H9 (cell line): ENCODE results near the gene LRMDA. TPM values are rescaled to one million over a fixed set of nuclear protein-coding genes. Genes with fewer than 3 reads are reported as not detected.

ENCODE experiments used
- DNase-seq: peaks from one replicate; pipeline ENCODE4 v3.0.0-alpha.2; 2017
- H2AFZ ChIP-seq: one replicate; pipeline ENCODE4 v1.6.1; 2013; ENCODE audit warnings: mild to moderate bottlenecking, low read length, control low read depth, moderate library complexity
- H2AK5ac ChIP-seq: 2 replicates; pipeline ENCODE4 v1.6.1; 2013; ENCODE audit warnings: low read length, control low read depth, mixed read lengths; ENCODE audit not compliant: insufficient read length
- H2BK120ac ChIP-seq: one replicate; pipeline ENCODE4 v1.6.1; 2013; ENCODE audit warnings: low read depth, mild to moderate bottlenecking, low read length, control low read depth, inconsistent platforms; ENCODE audit not compliant: poor library complexity, severe bottlenecking
- H2BK12ac ChIP-seq: 2 replicates; pipeline ENCODE4 v1.6.1; 2013; ENCODE audit warnings: low read length, control low read depth, mixed read lengths, low read depth; ENCODE audit not compliant: insufficient read length
- H2BK15ac ChIP-seq: 2 replicates; pipeline ENCODE4 v1.6.1; 2013; ENCODE audit warnings: low read depth, low read length, control low read depth
- H2BK20ac ChIP-seq: one replicate; pipeline ENCODE4 v1.6.1; 2013; ENCODE audit warnings: low read depth, mild to moderate bottlenecking, low read length, control low read depth, inconsistent platforms; ENCODE audit not compliant: poor library complexity, severe bottlenecking
- H2BK5ac ChIP-seq: 2 replicates; pipeline ENCODE4 v1.6.1; 2013; ENCODE audit warnings: low read length, control low read depth, mixed read lengths; ENCODE audit not compliant: insufficient read length
- H3K14ac ChIP-seq: 2 replicates; pipeline ENCODE4 v1.6.1; 2013; ENCODE audit warnings: low read length, control low read depth; ENCODE audit not compliant: insufficient read depth
- H3K18ac ChIP-seq: 2 replicates; pipeline ENCODE4 v1.6.1; 2013; ENCODE audit warnings: low read depth, mild to moderate bottlenecking, mixed read lengths, low read length, control low read depth; ENCODE audit not compliant: insufficient read length
- H3K23ac ChIP-seq: 2 replicates; pipeline ENCODE4 v1.6.1; 2013; ENCODE audit warnings: low read length, control low read depth, mixed read lengths, low read depth; ENCODE audit not compliant: insufficient read length
- H3K23me2 ChIP-seq: 2 replicates; pipeline ENCODE4 v1.6.1; 2013; ENCODE audit warnings: low read depth, mild to moderate bottlenecking, mixed read lengths, low read length, control low read depth; ENCODE audit not compliant: insufficient read length, poor library complexity, severe bottlenecking
- H3K27ac ChIP-seq: 2 replicates; pipeline ENCODE4 v1.5.1; 2013; ENCODE audit warnings: low read length, control low read depth, mixed read lengths, low read depth; ENCODE audit not compliant: insufficient read length
- H3K27me3 ChIP-seq: 2 replicates; pipeline ENCODE4 v1.6.1; 2013; ENCODE audit warnings: low read length, control low read depth, inconsistent platforms; ENCODE audit not compliant: insufficient read depth
- H3K4ac ChIP-seq: 2 replicates; pipeline ENCODE4 v1.6.1; 2013; ENCODE audit warnings: low read depth, mild to moderate bottlenecking, control low read depth, inconsistent platforms, low read length, moderate library complexity
- H3K4me1 ChIP-seq: 2 replicates; pipeline ENCODE4 v1.6.1; 2013; ENCODE audit warnings: low read length, control low read depth, inconsistent platforms; ENCODE audit not compliant: insufficient read depth
- H3K4me2 ChIP-seq: 2 replicates; pipeline ENCODE4 v1.6.1; 2013; ENCODE audit warnings: low read length, control low read depth, mixed read lengths; ENCODE audit not compliant: insufficient read length, insufficient read depth
- H3K56ac ChIP-seq: 2 replicates; pipeline ENCODE4 v1.6.1; 2013; ENCODE audit warnings: low read depth, mild to moderate bottlenecking, mixed read lengths, low read length, control low read depth; ENCODE audit not compliant: insufficient read length
- H3K79me1 ChIP-seq: 2 replicates; pipeline ENCODE4 v1.6.1; 2013; ENCODE audit warnings: low read depth, mild to moderate bottlenecking, moderate library complexity, low read length, control low read depth, inconsistent platforms; ENCODE audit not compliant: insufficient read depth, poor library complexity, severe bottlenecking
- H3K79me2 ChIP-seq: 2 replicates; pipeline ENCODE4 v1.6.1; 2013; ENCODE audit warnings: low read length, control low read depth, inconsistent platforms; ENCODE audit not compliant: insufficient read depth
- H3K9ac ChIP-seq: 2 replicates; pipeline ENCODE4 v1.6.1; 2013; ENCODE audit warnings: low read length, control low read depth, mixed read lengths; ENCODE audit not compliant: insufficient read length; ENCODE audit errors: extremely low read depth
- H3K9me3 ChIP-seq: one replicate; pipeline ENCODE4 v1.6.1; 2013; ENCODE audit warnings: low read depth, low read length, inconsistent platforms; ENCODE audit not compliant: control insufficient read depth
- H3T11ph ChIP-seq: one replicate; pipeline ENCODE4 v1.6.1; 2013; ENCODE audit warnings: mild to moderate bottlenecking, low read length, control low read depth, inconsistent platforms
- H4K20me1 ChIP-seq: one replicate; pipeline ENCODE4 v1.6.1; 2013; ENCODE audit not compliant: control insufficient read depth, insufficient read length, insufficient read depth
- H4K5ac ChIP-seq: 2 replicates; pipeline ENCODE4 v1.6.1; 2013; ENCODE audit warnings: low read depth, mild to moderate bottlenecking, mixed read lengths, low read length, control low read depth; ENCODE audit not compliant: insufficient read length
- H4K8ac ChIP-seq: replicated peaks from 2 replicates; pipeline ENCODE4 v1.6.1; 2013; ENCODE audit warnings: low read length, control low read depth, mixed read lengths, low read depth; ENCODE audit not compliant: insufficient read length
- H4K91ac ChIP-seq: 2 replicates; pipeline ENCODE4 v1.6.1; 2013; ENCODE audit warnings: low read depth, mild to moderate bottlenecking, moderate library complexity, mixed read lengths, low read length, control low read depth; ENCODE audit not compliant: insufficient read length
- H3K27ac Mint-ChIP-seq, 3 experiments: 2 replicates in 2 of 3; 3 replicates in 1 of 3; pipeline ENCODE4 v1.8.0; 2020 to 2021; ENCODE audit warnings: mixed read lengths in 3 of 3, mild to moderate bottlenecking in 1 of 3, moderate library complexity in 1 of 3
- H3K27me3 Mint-ChIP-seq: 2 replicates; pipeline ENCODE4 v1.8.0; 2021; ENCODE audit warnings: low read depth, mild to moderate bottlenecking, moderate library complexity, mixed read lengths
- H3K36me3 Mint-ChIP-seq, 3 experiments: 2 replicates in 2 of 3; 3 replicates in 1 of 3; pipeline ENCODE4 v1.8.0; 2020 to 2021; ENCODE audit warnings: low read depth in 3 of 3, mixed read lengths in 3 of 3; ENCODE audit not compliant: insufficient read depth in 1 of 3
- H3K4me1 Mint-ChIP-seq, 2 experiments: 2 replicates each; pipeline ENCODE4 v1.8.0; 2020; ENCODE audit warnings: mixed read lengths in 2 of 2
- H3K4me3 Mint-ChIP-seq, 2 experiments: 2 replicates in 1 of 2; 3 replicates in 1 of 2; pipeline ENCODE4 v1.8.0; 2020 to 2021; ENCODE audit warnings: mild to moderate bottlenecking in 2 of 2, mixed read lengths in 2 of 2, moderate library complexity in 1 of 2
- H3K9me3 Mint-ChIP-seq, 2 experiments: 2 replicates in 1 of 2; 3 replicates in 1 of 2; pipeline ENCODE4 v1.8.0; 2020; ENCODE audit warnings: mild to moderate bottlenecking in 2 of 2, mixed read lengths in 2 of 2, moderate library complexity in 1 of 2
- WGBS: extraction: QIAGEN DNeasy Blood & Tissue Kit; methylation state at CpG from one replicate; pipeline ENCODE4 v1.1.7; 2013; ENCODE audit warnings: missing lambda C conversion rate, low lambda C conversion rate, mixed read lengths; ENCODE audit not compliant: insufficient read length; ENCODE audit errors: extremely low coverage; 5-methylcytosine and 5-hydroxymethylcytosine counted together
- total RNA-seq: library from RNA; stranded (reverse); gene quantifications from 2 replicates; pipeline ENCODE4 v1.2.1, GENCODE V29; 2021
- TF ChIP-seq, protein P1 (sequence below): fragments of 200-600 bp; sonication (generic); conservative IDR thresholded peaks from 3 replicates; pipeline ENCODE4 v1.8.0; 2021; ENCODE audit warnings: antibody characterized with exemption, mild to moderate bottlenecking

Gene LRMDA
- total RNA-seq, 1 experiment from 2014 or later, result 1.8 TPM

DNA sequence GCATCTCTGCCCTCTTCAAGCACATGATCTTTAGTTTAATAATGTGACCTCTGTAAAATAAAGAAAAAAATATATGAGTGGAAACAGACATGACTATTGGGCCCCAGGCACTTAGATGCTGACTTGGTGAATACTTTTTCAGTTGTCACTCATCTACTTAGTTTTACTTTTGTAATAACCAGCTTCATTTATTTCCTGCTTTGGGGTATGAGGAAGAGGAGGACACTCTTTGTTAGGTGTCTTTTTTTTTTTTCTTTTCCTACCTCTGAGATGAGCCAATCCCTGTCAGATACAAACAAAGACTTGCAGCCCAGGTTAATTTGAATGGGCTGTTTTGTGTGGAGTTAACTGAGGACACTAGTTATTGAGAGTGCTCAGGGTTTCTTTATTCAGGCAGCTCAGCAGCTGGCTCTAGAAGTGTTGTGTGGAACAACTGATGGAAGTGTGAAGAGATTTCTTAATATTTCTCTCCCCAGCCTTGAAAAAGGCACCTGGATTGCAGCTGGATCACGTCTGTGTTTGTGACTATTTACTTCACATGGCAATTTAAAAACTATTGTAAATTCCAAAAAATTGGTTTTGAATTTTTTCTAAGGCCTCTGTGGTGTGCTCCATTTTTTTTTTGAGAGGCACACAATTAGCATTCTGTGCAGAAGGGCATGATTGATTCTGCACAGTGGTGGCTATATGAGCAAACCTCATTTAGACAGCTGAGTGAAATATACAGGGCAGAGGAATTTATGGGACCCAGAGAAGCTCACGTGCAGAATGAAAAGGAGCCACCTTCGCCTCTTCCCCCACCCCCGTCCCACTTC is 333.8 kb downstream of the LRMDA start:
- Histone ChIP-seq H4K20me1 (no peaks in the 10 kb centered on the region), H3K27ac (no peak overlapping the region), H3K23me2 (no peaks in the 10 kb centered on the region), H4K5ac (no peak overlapping the region), H2BK5ac (no peak overlapping the region), H3K14ac (no peak overlapping the region), H3K4me2 (no peak overlapping the region), H3K23ac (no peak overlapping the region), H3K18ac (no peak overlapping the region), H3T11ph (no peak overlapping the region), H4K8ac (no peak overlapping the region), H3K27me3 (no peaks in the 10 kb centered on the region), H2BK15ac (no peak overlapping the region), H2AK5ac (no peak overlapping the region), H4K91ac (no peak overlapping the region), H2BK20ac (no peak overlapping the region), H2BK120ac (no peak overlapping the region), H2AFZ (no peak overlapping the region), H3K9me3 (no peaks in the 10 kb centered on the region), H2BK12ac (no peak overlapping the region), H3K4me1 (peaks cover 2% of the 10 kb centered on the region; the same call in 1 of the 2 replicates), H3K79me2 (no peaks in the 10 kb centered on the region), H3K56ac (no peak overlapping the region), H3K9ac (no peak overlapping the region), H3K79me1 (no peaks in the 10 kb centered on the region), H3K4ac (no peak overlapping the region)
- Mint-ChIP-seq H3K4me3 (no peak overlapping the region), H3K9me3 (peaks cover 0 to 2% of the 10 kb centered on the region in 2 experiments; a peak in 2 of 5 replicates), H3K27me3 (peaks cover 3% of the 10 kb centered on the region; the same call in 1 of the 2 replicates), H3K27ac (no peak overlapping the region; a peak in 1 of 7 replicates), H3K36me3 (no peaks in the 10 kb centered on the region; a peak in 1 of 7 replicates), H3K4me1 (peaks cover 11 to 23% of the 10 kb centered on the region in 2 experiments)
- TF ChIP-seq, protein P1, sequence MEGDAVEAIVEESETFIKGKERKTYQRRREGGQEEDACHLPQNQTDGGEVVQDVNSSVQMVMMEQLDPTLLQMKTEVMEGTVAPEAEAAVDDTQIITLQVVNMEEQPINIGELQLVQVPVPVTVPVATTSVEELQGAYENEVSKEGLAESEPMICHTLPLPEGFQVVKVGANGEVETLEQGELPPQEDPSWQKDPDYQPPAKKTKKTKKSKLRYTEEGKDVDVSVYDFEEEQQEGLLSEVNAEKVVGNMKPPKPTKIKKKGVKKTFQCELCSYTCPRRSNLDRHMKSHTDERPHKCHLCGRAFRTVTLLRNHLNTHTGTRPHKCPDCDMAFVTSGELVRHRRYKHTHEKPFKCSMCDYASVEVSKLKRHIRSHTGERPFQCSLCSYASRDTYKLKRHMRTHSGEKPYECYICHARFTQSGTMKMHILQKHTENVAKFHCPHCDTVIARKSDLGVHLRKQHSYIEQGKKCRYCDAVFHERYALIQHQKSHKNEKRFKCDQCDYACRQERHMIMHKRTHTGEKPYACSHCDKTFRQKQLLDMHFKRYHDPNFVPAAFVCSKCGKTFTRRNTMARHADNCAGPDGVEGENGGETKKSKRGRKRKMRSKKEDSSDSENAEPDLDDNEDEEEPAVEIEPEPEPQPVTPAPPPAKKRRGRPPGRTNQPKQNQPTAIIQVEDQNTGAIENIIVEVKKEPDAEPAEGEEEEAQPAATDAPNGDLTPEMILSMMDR, result no peak
- DNase-seq, result no peak
- WGBS, result no CpG with 5 or more reads among the region's 4 CpGs
